HG03378 (cell line): ENCODE results near the gene CAMK2B.

ENCODE experiments used
- ATAC-seq: cut with Tn5 transposase; IDR thresholded peaks from one replicate; pipeline ENCODE4 v1.9.1; 2021; ENCODE audit warnings: mild to moderate bottlenecking, moderate library complexity; ENCODE audit not compliant: unreplicated experiment

CAMK2B gene

DNA sequence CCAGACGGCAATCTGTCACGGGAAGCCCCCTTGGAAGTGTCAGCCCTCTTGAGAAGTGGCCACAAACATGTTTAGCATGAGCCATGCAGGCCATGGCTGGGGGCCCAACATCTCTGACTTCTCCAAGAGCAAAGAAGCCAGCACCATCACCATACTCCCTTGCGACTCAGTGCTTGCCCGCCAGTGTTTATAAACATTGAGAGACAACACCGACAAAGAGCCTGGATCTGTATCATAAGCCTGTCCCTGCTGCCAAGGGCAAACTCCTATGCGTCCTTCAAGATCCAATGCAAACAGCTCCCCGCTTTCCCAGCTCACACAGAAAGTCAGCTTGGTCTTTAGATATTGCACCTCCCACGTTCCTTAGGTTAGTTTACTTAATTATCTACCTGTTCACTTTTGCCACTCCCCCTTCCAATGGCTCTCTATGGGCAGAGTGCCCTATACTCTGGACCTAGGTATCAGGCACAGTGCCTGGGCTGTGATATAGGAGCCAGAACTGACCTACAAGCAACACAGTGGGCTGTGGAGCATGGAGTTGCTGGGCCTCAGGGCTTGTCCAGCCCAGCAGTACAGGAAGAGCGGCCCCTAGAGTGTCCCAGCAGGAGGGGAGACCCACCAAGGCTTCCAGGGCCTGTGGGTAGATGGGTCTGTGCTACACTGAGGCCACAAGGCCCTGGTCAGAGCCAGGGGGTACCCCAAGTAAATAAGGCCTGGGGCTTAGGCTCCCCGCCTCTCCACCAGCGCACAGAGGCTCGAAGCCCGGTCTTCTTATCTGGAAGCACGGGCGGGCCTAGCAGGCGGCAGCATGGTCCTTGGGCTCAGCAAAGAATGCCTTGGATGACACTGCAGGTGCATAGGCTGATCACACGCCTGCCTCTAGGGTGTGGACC lies 37.7 kb downstream of the CAMK2B start:
- ATAC-seq: no peak

DNA sequence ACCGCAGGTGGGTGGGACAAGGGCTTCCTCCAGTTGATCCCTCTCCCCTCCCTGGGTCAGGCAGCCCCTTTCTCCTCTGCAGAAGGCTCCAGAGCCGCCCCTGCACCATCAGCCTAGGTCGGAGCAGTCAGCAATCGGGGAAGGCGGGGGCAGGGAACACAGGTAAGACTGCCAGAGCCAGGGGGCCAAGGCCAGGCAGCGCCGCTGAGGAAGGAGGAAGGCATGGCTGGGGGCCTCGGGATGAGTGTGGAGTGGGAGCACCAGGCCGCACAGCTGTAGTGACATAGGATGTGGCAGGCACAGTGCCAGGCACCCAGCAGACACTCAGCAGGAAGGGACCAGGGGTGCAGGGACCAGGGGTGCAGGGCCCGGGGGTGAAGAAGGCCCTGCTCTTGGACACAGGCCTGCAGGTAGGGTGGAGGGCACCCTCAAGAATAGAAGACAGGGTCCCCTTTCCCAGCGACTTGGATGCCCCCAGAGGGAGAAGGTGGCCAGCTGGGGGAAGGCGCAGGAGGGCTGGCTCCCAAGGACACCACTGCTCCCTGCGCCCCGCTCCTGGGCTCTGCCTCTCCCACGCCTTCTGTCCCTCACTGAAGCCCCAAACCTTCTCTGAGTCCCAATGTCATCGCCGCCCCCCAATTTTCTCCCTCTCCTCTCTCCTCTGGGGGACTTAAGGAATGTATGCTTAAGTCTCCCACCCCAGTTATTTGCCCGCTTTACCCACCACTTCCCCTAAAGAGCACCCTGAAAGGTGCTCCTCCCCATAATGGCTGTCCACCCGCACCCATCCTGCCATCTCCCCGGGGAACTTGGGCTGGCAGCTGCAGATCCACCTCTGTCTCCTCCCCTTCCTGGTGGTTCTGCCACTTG lies 38.5 kb downstream of the CAMK2B start:
- no peak for ATAC-seq

DNA sequence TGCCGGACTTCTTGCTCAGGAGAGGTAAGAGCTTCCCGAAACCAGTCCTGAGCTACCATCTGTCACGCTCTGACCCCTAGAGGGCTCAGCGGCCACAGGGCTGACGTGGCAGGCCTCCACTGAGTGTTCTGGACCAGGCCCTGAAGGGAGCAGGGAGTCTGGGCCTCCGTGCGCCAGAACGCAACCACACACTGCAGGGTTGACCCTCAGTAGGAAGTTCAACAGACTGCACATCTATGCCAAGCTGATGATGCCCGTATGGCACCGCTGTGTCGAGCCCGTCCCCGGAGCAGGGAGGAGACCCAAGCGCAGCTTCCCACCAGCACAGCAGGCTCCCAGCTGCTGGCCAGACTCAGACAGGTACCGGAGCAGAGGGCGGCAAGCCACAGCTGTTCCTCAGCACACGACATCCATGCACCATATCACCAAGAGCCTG lies 39.2 kb downstream of the CAMK2B start:
- no peak for ATAC-seq

DNA sequence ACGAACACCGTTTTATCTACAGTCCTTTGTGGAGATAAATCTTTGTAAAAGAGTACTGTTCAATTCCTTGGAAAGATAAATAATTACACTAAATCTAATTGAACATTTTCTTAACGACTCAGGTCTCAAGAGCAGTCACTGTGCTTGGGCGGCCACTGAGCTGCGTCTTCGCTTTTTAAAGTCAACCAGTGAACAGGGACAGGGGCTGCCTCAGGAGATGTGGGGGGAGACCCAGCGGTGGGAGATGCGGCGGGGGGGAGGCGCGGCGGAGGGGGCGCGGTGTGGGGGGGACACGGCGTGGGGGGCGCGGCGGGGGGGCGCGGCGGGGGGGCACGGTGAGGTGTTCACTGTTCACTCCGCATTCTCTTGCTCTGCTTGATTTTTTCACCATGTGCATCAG lies 39.8 kb downstream of the CAMK2B start:
- ATAC-seq: no peak

DNA sequence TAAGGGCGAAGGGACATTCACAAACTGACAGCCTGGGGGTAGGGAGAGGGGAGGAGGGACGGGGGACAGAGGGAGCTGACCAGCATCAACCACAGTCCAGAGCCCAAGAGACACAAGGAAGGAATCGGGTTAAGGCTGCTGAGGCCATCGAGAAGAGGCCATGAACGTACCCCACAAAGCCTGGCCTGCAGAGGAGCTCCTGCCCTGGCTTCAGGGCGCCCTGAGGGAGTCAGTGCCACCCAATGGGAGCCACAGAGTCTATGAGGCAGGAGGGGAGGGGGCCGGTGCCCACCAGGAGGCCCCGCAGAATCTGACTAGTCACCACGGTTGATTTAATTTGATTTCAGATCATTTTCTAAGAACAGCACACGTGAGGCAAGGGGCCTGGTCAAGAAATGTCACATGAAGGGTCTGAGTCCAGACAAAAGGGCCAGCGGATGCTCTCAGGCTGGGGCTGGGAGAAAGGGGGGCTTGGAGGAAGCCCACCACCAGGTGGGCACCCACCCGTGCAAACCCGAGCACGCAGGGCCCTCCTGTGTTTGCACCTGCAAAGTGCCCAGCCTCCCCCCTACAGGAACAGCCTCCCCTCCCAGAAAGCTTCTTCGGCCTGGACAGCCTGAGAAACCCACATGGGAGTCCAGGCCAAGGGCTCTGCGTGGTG lies 40.4 kb downstream of the CAMK2B start:
- no peak for ATAC-seq

DNA sequence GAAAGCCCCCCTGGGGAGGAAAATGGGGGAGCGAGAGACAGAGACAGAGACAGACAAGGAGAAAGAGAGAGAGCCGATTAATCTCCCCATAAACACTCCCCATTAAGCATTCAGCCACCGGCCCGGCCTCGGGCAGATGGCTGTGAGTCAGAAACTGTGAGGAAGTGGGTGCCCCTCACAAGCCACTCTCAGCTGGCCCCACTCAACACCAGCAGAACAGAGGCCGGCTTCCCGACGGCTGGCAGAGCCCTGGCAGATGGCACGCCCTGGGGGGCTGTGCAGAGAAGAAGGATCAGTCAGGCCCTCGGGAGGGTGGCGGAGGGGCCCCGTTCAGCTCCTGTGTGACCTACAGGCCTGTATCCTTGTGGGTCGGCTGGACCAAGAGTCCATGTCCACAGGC lies 41.2 kb downstream of the CAMK2B start:
- no peak for ATAC-seq

DNA sequence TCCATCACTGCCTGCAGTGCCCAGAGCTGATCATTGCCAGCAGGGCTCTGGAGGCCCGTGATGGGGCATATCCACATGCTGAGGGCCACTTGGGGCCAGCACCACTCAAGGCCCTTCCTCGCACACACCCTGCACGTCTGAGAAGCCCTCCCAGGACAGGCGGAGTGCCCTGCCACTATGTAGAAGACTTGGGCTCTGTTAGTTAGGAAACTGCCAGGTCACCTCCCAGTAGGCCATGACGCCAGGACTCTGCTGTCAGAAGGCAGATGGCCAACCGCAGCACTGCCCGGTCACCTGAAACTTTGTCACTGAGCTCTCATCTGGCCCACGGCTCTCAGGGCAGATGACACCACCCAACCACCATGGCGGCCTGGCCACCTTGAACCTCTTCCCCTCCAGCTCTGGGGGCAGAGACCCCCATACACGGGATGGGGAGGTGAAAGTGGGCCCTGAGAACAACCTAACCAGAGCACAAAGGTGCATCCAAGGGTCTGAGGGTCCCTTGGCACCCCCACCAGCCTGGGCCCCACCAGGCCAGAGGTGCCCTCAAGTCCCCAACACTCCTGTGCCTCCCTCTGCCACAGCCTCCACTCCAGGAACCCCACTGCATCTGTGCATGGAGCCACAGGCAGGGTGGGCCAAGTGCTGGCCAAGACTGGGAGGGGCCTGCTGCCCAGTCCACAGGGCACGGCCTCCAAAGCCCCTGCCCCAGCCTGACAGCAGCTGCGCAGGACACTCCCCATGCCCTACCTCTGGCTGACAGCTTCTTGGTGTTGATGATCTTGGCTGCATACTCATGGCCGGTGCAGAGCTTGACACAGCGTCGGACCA lies 41.8 kb downstream of the CAMK2B start:
- ATAC-seq: no peak

DNA sequence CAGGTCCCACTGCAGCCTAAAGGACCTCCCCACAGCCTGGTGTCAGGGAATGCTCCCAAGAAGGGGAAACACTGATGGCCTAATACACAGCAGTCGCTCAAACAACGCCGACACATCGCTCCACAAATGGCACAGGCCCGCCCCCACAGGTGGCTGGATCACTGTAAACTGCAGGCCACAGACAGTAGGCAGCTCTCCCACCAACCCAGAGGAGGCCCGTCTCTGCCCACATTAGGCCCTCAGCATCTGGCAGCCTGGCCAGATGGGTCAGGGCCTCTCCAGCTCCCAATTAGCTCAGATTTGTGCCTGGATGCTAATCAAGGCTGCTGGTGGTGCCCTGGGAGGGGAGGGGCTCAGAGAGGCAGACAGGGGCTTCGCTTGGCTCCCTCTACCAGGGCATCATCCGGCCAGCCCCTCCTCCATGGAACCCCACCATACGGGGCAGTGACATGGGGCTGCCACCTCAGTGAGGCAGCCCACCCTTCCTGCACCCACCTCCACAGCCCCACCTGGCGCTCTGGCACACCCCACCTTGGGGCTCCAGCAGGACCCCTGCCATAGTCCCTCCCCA lies 42.7 kb downstream of the CAMK2B start:
- no peak for ATAC-seq

DNA sequence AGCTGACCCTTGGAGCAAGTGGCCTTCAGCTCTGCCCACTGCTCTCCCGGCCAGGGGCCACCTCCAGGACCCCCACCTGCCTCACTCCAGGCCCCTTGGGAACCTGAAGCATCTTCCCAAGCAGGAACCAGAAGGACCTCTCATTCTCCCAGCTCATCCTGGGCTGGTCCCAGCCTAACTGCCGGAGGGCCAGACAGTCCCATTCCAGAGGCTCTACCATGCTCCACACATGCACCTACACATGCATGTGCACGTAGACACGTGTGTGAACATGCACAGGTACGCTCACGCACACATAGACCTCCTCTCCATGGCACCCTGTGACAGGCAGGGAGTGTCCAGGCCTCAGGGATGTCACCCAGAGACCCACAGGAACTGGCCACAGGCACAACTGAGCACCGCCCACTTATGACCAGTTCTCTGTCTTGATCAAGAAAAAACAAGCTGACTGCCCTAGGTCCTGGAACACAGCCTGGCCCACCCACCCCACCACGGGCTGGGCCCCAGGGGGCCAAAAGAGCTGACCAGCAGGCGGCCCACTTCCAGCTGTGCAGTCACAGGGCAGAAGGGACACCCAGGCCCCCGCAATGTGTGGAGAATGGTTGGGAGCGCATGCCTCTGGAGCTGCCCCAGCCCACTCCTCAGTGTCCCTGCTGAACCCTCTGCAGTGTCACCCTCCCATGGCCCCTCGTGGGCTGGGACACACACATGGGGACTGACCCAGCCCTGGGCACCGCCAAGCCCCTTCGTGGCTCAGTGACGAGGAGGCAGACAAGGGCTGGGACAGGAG lies 43.4 kb downstream of the CAMK2B start:
- ATAC-seq: no peak

DNA sequence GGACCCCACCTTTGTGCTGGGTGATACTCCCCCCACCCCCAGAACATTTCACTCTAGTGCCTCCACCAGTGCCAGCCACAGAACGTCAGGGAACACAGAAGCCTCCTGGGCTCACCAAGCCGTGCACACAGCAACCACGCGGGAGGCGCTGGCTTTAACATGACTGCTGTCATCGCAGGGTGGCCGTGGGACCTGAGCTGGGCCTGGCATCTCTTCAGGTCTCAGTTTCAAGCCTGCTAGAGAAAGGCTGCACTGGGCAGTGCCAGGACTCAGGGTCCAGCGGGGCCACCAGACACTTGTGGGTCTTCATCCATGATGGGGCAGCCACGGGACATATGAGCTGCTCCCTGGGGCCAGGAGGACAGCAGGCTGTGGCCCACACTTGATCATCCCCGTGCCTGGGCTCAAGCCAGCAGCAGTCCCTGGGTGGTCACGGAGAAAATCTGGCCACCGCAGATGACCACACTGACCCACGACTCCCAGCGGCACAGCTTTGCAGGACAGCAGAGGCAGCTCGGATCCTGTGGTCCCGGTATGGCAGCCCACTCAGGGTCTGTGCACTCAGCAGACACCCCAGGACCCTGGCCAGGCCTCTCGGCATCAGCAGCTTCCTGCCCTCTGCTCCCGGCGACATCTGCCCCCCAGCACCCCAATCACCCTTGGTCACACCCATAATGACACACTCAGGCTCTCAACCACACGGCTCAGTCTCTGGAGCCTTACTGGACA lies 44.2 kb downstream of the CAMK2B start:
- no peak for ATAC-seq

DNA sequence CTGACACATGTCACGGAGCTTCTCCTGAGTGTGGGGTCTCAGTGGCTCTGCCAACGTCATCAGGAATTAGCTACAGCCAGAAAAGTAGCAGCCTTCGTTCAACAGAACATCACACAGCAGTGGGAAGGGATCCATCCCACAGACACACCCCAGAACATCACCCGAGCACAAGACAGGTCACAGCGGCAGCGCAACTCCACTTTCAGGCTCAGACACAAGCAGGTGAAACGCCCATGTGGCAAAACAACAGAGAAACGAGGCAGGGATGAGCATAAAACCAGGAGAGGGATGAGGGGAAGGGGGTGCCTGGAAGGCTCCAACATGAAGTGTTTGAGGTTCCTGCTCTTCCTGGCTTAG lies 44.8 kb downstream of the CAMK2B start:
- ATAC-seq: no peak

DNA sequence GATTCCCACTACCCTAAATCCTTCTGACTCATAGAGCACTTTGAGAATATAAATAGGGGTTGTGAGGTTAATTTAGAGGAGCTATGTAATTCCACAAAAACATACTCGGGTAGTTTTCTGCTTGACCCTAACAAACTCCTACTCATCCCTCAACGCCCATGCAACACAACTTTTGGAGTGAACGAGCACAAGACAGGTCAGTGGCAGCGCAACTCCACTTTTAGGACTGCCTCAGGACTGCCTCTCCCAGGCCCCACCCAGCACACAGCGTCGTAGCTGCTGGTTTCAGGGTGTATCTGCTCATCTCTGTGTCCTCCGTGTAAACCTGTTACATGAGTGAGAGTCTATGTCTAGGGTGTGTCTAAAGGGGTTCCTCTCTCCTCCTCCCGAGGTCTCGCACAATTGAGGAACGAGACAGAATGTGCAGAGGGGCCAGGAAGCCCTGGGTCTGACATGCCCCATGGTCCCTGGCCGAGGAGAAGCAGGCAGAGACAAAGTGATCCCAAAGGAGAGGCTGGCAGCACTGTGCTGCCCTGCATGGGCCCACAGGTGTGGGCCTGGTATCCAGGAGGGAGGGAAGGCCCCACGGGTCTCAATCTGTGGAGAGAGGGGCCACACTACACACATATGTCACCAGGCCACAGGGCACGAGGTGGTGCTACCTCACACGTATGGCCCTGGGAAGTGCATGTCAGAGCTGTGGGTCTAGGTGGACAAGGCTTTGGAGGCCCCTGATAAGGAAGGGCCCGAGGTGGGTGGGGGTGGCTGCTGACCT lies 45.5 kb downstream of the CAMK2B start:
- no peak for ATAC-seq

DNA sequence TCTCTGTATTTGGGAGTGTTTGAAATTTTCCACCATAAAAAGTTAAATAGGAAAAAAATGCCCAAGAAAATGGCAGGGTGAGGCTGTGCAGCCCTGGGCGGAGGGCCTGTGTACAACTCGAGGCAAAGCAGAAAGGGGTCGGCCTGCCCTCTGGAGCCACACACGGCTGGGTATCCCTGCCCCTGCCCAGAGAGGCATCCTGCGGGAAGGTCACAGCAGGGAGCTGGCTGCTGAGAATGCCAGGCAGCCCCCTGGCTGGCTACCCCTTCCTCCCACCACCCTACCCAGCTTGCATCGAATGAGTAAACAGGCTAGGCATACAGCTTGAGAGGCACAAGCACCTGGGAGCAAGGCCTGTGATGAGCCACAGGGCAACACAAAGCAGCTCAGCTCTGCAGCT lies 46.1 kb downstream of the CAMK2B start:
- ATAC-seq: no peak

DNA sequence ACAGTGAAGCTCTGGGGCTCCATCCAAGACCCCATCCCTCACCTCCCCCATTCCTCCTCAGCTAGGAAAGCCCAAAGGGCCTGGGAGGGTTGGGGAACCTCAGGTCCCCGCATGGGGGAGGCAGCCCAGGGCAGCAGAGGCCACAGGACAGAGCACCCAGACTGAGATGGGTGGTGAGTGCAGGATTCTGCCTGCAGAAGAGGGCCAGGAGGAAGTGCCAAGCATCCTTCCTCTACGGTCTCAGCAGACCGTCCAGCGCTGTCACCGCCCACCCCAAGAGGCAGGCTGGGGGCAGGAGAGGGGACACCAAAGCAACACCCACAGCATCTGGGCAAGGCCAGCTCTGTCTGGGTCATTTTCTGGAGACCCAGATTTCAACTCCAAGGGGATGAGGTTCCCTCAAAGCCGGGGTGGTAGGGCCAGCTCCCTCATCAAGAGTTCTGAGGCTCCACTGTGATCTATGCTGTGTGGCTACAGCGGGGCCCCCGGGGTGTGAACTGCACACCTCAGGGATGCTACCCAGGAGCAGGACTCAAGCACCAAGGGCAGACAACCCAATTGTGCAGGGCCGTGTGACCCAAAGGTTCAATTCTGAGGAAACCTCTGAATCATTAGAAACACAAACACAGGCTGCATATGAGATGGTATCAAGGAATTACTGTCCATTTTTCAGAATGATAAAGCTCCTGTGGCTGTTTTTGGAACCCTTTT lies 46.8 kb downstream of the CAMK2B start:
- ATAC-seq: no peak

DNA sequence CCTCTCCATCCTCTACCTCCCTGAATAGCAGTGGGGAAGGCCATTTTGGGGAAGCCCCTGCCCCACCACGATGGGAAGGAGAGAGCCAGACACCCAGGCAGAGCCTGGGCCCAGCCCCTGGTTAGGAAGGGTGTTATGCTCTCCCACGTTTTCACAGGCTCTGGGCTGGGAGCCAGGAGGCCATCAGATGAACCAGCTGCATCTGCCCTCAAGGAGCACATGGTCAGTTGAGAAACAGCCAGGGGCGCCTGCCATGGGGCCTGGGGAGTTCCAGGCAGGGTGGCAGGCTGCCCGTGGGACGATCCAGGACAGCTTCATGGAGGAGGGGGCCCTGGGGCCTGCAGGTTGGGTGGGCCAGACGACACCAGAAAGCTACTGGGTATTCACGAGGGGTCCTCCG lies 47.5 kb downstream of the CAMK2B start:
- no peak for ATAC-seq

DNA sequence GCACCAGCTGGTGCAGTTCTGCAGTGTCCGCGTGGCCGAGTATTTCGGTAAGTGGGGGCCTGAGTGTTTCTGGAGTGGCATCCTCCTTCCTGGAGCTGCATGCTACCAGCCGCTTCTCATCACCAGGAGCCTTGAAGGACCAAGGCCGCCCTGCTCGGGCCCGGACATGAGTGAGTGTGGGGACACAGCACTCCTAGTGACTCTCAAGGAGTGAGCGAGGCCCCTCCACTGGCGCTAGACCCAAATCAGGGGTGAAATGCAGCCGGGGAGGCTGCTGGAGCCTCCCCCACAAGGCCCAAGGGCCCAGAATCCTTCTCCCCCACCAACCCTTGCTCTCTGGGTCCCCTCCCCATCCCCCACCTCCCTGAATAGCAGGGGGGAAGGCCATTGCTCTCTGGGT lies 48.0 kb downstream of the CAMK2B start:
- ATAC-seq: no peak

DNA sequence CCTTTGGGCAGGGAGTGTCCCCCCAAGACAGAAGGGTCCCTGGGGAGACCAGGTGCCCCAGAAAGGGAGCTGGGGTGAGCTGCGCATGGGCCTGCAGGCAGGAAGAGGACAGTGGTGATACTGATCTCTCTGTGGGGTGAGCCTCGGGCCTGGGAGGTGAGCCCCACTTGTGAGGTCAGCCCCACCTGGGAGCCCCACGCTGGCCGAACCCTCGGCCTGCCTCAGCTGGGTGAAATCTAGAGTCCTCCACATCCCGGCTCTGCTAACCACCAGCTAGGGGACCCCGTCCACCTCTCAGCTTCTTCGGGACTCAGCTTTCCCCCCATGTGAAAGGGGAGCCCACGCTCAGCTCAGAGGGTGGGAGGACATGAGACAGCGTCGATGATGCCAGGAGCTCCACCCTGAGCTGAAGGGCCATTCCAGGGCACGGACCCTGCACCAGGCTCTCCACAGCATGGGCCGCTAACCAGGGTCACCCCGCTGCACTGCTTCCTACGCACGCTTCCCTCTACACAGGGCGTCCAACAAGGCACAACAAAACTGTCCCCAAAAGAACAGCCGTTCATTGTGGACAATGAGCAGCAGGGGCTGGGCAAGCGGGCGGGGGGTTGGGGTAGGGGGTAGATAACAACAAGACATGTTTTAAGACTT lies 48.7 kb downstream of the CAMK2B start:
- ATAC-seq: no peak
